A549 (cell line): Measurements from ENCODE around the gene CCP110. TPM values are rescaled to one million over a fixed set of nuclear protein-coding genes. Genes with fewer than 3 reads are reported as not detected.

Experiments used
- ATAC-seq, 2 experiments: fragments of 200-7000 bp in 1 of 2; fragments of >200 bp in 1 of 2; cut with Nextera tagmentation in 1 of 2; cut with Tn5 transposase in 1 of 2; 3 replicates each; pipeline versions ENCODE4 v1.8.0 to v1.9.1; 2018 to 2020; ENCODE audit warnings: mild to moderate bottlenecking in 1 of 2, moderate library complexity in 1 of 2
- CTCF ChIA-PET: fragments of 300-600 bp; sonication (Branson Sonifier 250); formaldehyde crosslinking; extraction: SDS; loops from one replicate; lab custom pipeline; 2021; ENCODE audit warnings: antibody characterized with exemption, inconsistent platforms; lab: Yijun Ruan, JAX
- POLR2A ChIA-PET: fragments of 350-600 bp; formaldehyde crosslinking; extraction: SDS; loops from one replicate; lab custom pipeline; 2021; ENCODE audit warnings: antibody characterized with exemption, inconsistent platforms; lab: Yijun Ruan, JAX
- DNase-seq, 2 experiments: peaks; one replicate each; pipeline versions ENCODE4 v3.0.0 to v3.0.0-alpha.2; 2011 to 2016; ENCODE audit warnings: low read depth in 1 of 2, low spot score in 1 of 2
- FAIRE-seq: peaks from 2 replicates; lab custom pipeline; 2011; peaks lifted over from hg19 to GRCh38; lab: Jason Lieb, UNC
- H3K27ac ChIP-seq, 2 experiments: fragments of >200 bp; sonication (Bioruptor Twin); formaldehyde crosslinking; 3 replicates each; pipeline ENCODE4 v1.5.1; 2016 to 2017
- H3K4me1 ChIP-seq: fragments of >200 bp; sonication (Bioruptor Twin); formaldehyde crosslinking; 3 replicates; pipeline ENCODE4 v1.6.1; 2016
- H3K4me2 ChIP-seq: fragments of >200 bp; sonication (Bioruptor Twin); formaldehyde crosslinking; 3 replicates; pipeline ENCODE4 v1.6.1; 2016
- H3K4me3 ChIP-seq: fragments of >200 bp; sonication (Bioruptor Twin); formaldehyde crosslinking; 3 replicates; pipeline ENCODE4 v1.5.1; 2016
- H3K9me3 ChIP-seq: fragments of >200 bp; sonication (Bioruptor Twin); formaldehyde crosslinking; 3 replicates; pipeline ENCODE4 v1.6.1; 2016
- BHLHE40 ChIP-seq: IDR thresholded peaks from 2 replicates; pipeline ENCODE4 v1.6.1; 2012; ENCODE audit warnings: low read depth, low read length, inconsistent platforms
- CBX2 ChIP-seq: fragments of 200-600 bp; sonication (generic); IDR thresholded peaks from 2 replicates; pipeline ENCODE4 v1.6.1; 2016; ENCODE audit warnings: low read depth, mild to moderate bottlenecking, borderline replicate concordance
- CBX8 ChIP-seq: fragments of 200-600 bp; sonication (generic); IDR thresholded peaks from 2 replicates; pipeline ENCODE4 v1.6.1; 2016
- CHD4 ChIP-seq: fragments of 200-600 bp; sonication (generic); IDR thresholded peaks from 2 replicates; pipeline ENCODE4 v1.6.1; 2016; ENCODE audit warnings: antibody characterized with exemption, mild to moderate bottlenecking, borderline replicate concordance
- EHF ChIP-seq: fragments of 250-450 bp; sonication (Bioruptor Pico); IDR thresholded peaks from 2 replicates; pipeline ENCODE4 v1.5.0; 2020; ENCODE audit warnings: mild to moderate bottlenecking
- EHMT2 ChIP-seq: fragments of 200-600 bp; sonication (generic); IDR thresholded peaks from 2 replicates; pipeline ENCODE4 v1.6.1; 2016; ENCODE audit warnings: antibody characterized with exemption, low read depth, mild to moderate bottlenecking, moderate library complexity
- FOSL2 ChIP-seq, 2 experiments: fragments of 450-650 bp in 1 of 2; fragments of >200 bp in 1 of 2; sonication (Bioruptor Twin) in 1 of 2; formaldehyde crosslinking; IDR thresholded peaks; 2 replicates each; pipeline versions ENCODE4 v1.5.0 to v1.6.1; 2016 to 2020; ENCODE audit warnings: mild to moderate bottlenecking in 1 of 2, moderate library complexity in 1 of 2
- FOXS1 ChIP-seq: fragments of 250-450 bp; sonication (Bioruptor Pico); IDR thresholded peaks from 2 replicates; pipeline ENCODE4 v1.5.0; 2020; ENCODE audit warnings: mild to moderate bottlenecking, moderate library complexity
- GATA3 ChIP-seq: IDR thresholded peaks from 2 replicates; pipeline ENCODE4 v1.6.1; 2012; ENCODE audit warnings: borderline replicate concordance
- HDAC2 ChIP-seq: fragments of 200-600 bp; sonication (generic); IDR thresholded peaks from 2 replicates; pipeline ENCODE4 v1.6.1; 2016
- HOXA7 ChIP-seq: fragments of 250-450 bp; sonication (Bioruptor Pico); IDR thresholded peaks from 2 replicates; pipeline ENCODE4 v1.5.0; 2020; ENCODE audit warnings: mild to moderate bottlenecking, moderate library complexity
- HOXB13 ChIP-seq: fragments of 250-450 bp; sonication (Bioruptor Pico); IDR thresholded peaks from 2 replicates; pipeline ENCODE4 v1.5.0; 2020; ENCODE audit warnings: low read depth, mild to moderate bottlenecking, moderate library complexity
- JUNB ChIP-seq: fragments of >200 bp; sonication (Bioruptor Twin); formaldehyde crosslinking; IDR thresholded peaks from 2 replicates; pipeline ENCODE4 v1.6.1; 2016
- KDM1A ChIP-seq: fragments of 200-600 bp; sonication (generic); IDR thresholded peaks from 2 replicates; pipeline ENCODE4 v1.6.1; 2016; ENCODE audit warnings: low read depth, mild to moderate bottlenecking
- MAFK ChIP-seq: fragments of 450-650 bp; IDR thresholded peaks from 2 replicates; pipeline ENCODE4 v1.6.1; 2014; ENCODE audit not compliant: partially characterized antibody
- MYC ChIP-seq: IDR thresholded peaks from 2 replicates; pipeline ENCODE4 v1.6.1; 2012; ENCODE audit warnings: mild to moderate bottlenecking, inconsistent platforms, low read length, improper control_type of control experiment, borderline replicate concordance
- NFE2L2 ChIP-seq: fragments of 150-350 bp; conservative IDR thresholded peaks from 2 replicates; pipeline ENCODE4 v1.6.1; 2014; ENCODE audit warnings: low read length
- RFX5 ChIP-seq: fragments of 450-650 bp; IDR thresholded peaks from 2 replicates; pipeline ENCODE4 v1.7.1; 2014; ENCODE audit warnings: antibody characterized with exemption, mild to moderate bottlenecking, moderate library complexity
- TFCP2L1 ChIP-seq: fragments of 250-450 bp; sonication (Bioruptor Pico); IDR thresholded peaks from 2 replicates; pipeline ENCODE4 v1.5.0; 2021; ENCODE audit warnings: mild to moderate bottlenecking
- ZFP36 ChIP-seq: fragments of 450-650 bp; IDR thresholded peaks from 2 replicates; pipeline ENCODE4 v1.6.1; 2014; ENCODE audit warnings: borderline replicate concordance; ENCODE audit not compliant: partially characterized antibody
- ZNF302 ChIP-seq: fragments of 250-450 bp; sonication (Bioruptor Pico); IDR thresholded peaks from 2 replicates; pipeline ENCODE4 v1.9.0; 2021; ENCODE audit warnings: inconsistent platforms, mild to moderate bottlenecking, moderate library complexity
- ZSCAN20 ChIP-seq: fragments of 250-450 bp; sonication (Bioruptor Pico); IDR thresholded peaks from 2 replicates; pipeline ENCODE4 v1.8.0; 2022; ENCODE audit warnings: mild to moderate bottlenecking, moderate library complexity
- WGBS: methylation state at CpG from one replicate; pipeline ENCODE4 v1.1.6; 2017; ENCODE audit errors: missing lambda C conversion rate; 5-methylcytosine and 5-hydroxymethylcytosine counted together
- polyA plus RNA-seq, 4 experiments: library from polyadenylated mRNA; depleted of rRNA in 3 of 4; stranded (reverse); fragments of >200 nt; fragmentation: RNase III in 1 of 4; extraction: RNeasy Plus Mini Kit Qiagen cat#74134 plus additional on column Dnase treatment in 1 of 4; gene quantifications; 2 replicates in 3 of 4; 3 replicates in 1 of 4; pipeline ENCODE4 v1.2.3, GENCODE V29; 2011 to 2017
- TF ChIP-seq, protein P1 (sequence below): IDR thresholded peaks from 2 replicates; pipeline ENCODE4 v1.6.1; 2012
- TF ChIP-seq, protein P2 (sequence below): fragments of 250-450 bp; sonication (Bioruptor Pico); IDR thresholded peaks from 2 replicates; pipeline ENCODE4 v1.5.0; 2020; ENCODE audit warnings: low read depth, mild to moderate bottlenecking, moderate library complexity
- TF ChIP-seq, protein P3 (sequence below): fragments of >200 bp; sonication (Bioruptor Twin); formaldehyde crosslinking; IDR thresholded peaks from 2 replicates; pipeline ENCODE4 v1.6.1; 2016
- TF ChIP-seq, protein P4 (sequence below): fragments of 150-350 bp; IDR thresholded peaks from 2 replicates; pipeline ENCODE4 v1.6.1; 2014; ENCODE audit warnings: low read depth, mild to moderate bottlenecking, low read length

CCP110 gene
- polyA plus RNA-seq, 2 of the 4 experiments (the other 2 are of a cell fraction), result 11.3 to 15.3 TPM

DNA sequence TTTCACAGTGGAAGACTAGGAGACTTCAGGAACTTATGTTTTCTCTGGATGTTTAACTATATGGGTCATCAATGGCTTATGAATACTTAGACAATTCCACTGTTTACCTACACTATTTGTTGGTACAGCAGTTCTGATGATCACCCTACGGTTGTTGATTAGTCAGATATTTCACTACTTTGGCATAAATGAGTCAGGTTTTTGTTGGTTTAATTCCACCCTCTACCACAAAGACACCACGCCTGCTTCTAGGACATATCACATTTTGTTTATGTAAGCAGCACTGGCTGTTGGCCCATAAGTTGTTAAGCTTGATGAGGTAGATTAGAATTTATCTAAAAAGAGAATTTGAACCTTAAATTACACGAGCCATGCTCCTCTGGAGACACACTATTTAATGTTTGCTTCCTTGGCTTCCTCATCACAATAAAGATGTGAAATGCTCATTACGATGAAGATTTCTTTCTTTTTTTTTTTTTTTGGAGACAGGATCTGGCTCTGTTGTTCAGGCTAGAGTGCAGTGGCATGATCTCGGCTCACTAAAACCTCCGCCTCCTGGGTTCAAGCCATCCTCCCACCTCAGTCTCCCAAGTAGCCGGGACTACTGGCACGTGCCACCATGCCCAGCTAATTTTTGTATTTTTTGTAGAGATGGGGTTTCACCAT lies 6.2 kb upstream of the CCP110 start:
- ChIA-PET CTCF (interaction anchor here (0.6 to 3.2 kb wide), 7 partner anchors 13 to 534 kb away, joined by 3 to 24 read pairs (median 4); partner anchors contain the start of genes TMC7 and VPS35L), POLR2A (interaction anchor here (1.2 kb wide), 1 partner anchor 38 kb away, joined by 3 read pairs; the partner anchor contains the start of gene VPS35L)
- Histone ChIP-seq H3K4me1 (peaks cover 55% of the 10 kb centered on the region), H3K27ac (no peak overlapping the region), H3K4me3 (no peak overlapping the region), H3K4me2 (peak overlapping the region; percentile 42), H3K9me3 (no peaks in the 10 kb centered on the region; the same call in 2 of the 3 replicates)
- TF ChIP-seq FOSL2 (IDR thresholded peaks at IDR 0.05) (no peak), FOSL2 (CRISPR knock-in tag; IDR thresholded peaks at IDR 0.05) (peak; percentile 78), GATA3 (peak; percentile 34; the same call in 1 of the 2 replicates), MAFK (peak; percentile 61), ZNF302 (CRISPR knock-in tag) (no peak)
- DNase-seq, result peak; percentile 35 to 48
- FAIRE-seq, result no peak
- WGBS, result 53% methylated on average over 8 of the region's 8 CpGs
- no peak for ATAC-seq

DNA sequence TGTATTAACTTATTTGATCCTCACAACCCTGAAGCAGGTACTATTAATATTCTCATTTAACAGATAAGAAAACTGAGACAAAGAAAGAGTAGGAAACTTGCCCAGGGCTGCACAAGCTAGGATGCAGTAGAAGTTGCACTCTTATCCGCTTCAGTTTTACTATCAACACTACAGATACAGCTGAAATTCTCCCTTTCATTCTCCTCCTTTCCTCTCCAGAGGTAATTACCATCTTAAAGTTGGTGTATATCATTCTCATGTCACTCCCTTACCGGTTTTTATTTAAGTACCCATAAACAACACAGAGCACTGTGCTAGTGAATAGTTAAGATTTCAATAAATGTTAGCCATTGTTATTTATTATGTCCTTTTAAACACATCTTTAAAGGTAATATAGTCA lies 5.4 kb upstream of the CCP110 start:
- Histone ChIP-seq H3K4me1 (peaks cover 61% of the 10 kb centered on the region), H3K9me3 (no peaks in the 10 kb centered on the region), H3K4me2 (peak overlapping the region; percentile 15; the same call in 2 of the 3 replicates), H3K27ac (no peak overlapping the region), H3K4me3 (no peak overlapping the region)
- FAIRE-seq, result no peak
- CTCF ChIA-PET, result interaction anchor here (3.1 to 3.2 kb wide), 2 partner anchors 16 to 432 kb away, joined by 15 to 24 read pairs; no protein-coding TSS in a partner anchor
- DNase-seq, result no peak
- 83% methylated on average over 2 of the region's 2 CpGs for WGBS
- no peak for TF ChIP-seq EHF (CRISPR knock-in tag)
- no peak for TF ChIP-seq CHD4
- TF ChIP-seq ZFP36, result no peak
- TF ChIP-seq, protein P1, sequence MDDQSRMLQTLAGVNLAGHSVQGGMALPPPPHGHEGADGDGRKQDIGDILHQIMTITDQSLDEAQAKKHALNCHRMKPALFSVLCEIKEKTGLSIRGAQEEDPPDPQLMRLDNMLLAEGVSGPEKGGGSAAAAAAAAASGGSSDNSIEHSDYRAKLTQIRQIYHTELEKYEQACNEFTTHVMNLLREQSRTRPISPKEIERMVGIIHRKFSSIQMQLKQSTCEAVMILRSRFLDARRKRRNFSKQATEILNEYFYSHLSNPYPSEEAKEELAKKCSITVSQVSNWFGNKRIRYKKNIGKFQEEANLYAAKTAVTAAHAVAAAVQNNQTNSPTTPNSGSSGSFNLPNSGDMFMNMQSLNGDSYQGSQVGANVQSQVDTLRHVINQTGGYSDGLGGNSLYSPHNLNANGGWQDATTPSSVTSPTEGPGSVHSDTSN, result no peak
- no peak for TF ChIP-seq HOXB13 (CRISPR knock-in tag)
- no peak for TF ChIP-seq HDAC2
- TF ChIP-seq, protein P2, sequence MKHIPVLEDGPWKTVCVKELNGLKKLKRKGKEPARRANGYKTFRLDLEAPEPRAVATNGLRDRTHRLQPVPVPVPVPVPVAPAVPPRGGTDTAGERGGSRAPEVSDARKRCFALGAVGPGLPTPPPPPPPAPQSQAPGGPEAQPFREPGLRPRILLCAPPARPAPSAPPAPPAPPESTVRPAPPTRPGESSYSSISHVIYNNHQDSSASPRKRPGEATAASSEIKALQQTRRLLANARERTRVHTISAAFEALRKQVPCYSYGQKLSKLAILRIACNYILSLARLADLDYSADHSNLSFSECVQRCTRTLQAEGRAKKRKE (CRISPR knock-in tag), result no peak
- no peak for TF ChIP-seq CBX2
- no peak for TF ChIP-seq MAFK
- TF ChIP-seq RFX5, result no peak
- TF ChIP-seq EHMT2, result no peak
- TF ChIP-seq CBX8, result no peak
- no peak for TF ChIP-seq FOXS1
- no peak for TF ChIP-seq ZNF302 (CRISPR knock-in tag)
- TF ChIP-seq KDM1A, result no peak
- TF ChIP-seq TFCP2L1 (CRISPR knock-in tag), result no peak
- TF ChIP-seq JUNB, result no peak
- TF ChIP-seq, protein P3, sequence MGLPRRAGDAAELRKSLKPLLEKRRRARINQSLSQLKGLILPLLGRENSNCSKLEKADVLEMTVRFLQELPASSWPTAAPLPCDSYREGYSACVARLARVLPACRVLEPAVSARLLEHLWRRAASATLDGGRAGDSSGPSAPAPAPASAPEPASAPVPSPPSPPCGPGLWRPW, result no peak
- no peak for ATAC-seq
- POLR2A ChIA-PET, result no interaction called here

DNA sequence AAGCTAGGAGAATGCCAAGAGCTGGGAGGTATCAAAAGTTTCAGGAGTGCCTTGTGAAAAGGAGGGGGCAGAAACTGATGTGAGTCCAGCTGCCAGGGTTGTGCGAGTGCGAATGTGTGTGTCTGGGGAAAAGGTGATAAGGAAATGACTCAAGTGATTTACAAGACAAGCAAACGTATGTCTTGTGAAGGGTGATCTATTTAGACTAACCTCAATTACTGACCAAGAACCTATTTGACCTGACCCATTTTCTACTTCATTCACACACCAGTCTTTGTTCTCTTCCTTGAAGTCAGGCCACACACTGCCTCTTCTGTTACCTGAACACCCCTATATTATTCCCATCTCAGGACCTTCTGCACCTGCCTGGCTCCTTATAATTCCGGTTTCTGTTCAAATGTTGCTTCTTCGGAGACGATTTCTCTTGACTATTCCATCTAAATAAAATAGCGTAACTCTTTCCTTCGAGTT lies 2.8 kb upstream of the CCP110 start:
- FAIRE-seq, result no peak
- WGBS, result 9% methylated on average over 8 of the region's 8 CpGs
- peak in 1 of 2 experiments; percentile 44 for DNase-seq
- no peak for TF ChIP-seq BHLHE40
- TF ChIP-seq CBX8, result no peak
- TF ChIP-seq HOXA7 (CRISPR knock-in tag), result no peak
- TF ChIP-seq NFE2L2, result no peak
- no peak for TF ChIP-seq EHMT2
- TF ChIP-seq KDM1A, result no peak
- no peak for TF ChIP-seq ZSCAN20 (CRISPR knock-in tag)
- TF ChIP-seq, protein P4, sequence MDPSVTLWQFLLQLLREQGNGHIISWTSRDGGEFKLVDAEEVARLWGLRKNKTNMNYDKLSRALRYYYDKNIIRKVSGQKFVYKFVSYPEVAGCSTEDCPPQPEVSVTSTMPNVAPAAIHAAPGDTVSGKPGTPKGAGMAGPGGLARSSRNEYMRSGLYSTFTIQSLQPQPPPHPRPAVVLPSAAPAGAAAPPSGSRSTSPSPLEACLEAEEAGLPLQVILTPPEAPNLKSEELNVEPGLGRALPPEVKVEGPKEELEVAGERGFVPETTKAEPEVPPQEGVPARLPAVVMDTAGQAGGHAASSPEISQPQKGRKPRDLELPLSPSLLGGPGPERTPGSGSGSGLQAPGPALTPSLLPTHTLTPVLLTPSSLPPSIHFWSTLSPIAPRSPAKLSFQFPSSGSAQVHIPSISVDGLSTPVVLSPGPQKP, result no peak
- no peak for TF ChIP-seq MYC
- TF ChIP-seq, protein P1, result no peak
- H3K9me3 ChIP-seq, result no peaks in the 10 kb centered on the region
- peak overlapping the region; percentile 74 for H3K4me3 ChIP-seq
- peak overlapping the region; percentile 86 for H3K4me2 ChIP-seq
- H3K27ac ChIP-seq, result peak overlapping the region; percentile 85 to 96
- H3K4me1 ChIP-seq, result peaks cover 72% of the 10 kb centered on the region
- ChIA-PET CTCF (interaction anchor here (0.7 to 3.9 kb wide), 4 partner anchors 15 to 304 kb away, joined by 3 to 19 read pairs (median 3); no protein-coding TSS in a partner anchor), POLR2A (interaction anchor here (0.7 to 1.8 kb wide), 3 partner anchors 18 to 89 kb away, joined by 3 to 10 read pairs (median 3); partner anchors contain the start of gene VPS35L)
- no peak for ATAC-seq
